K562 (cell line): ENCODE measurements around the gene SGSH. TPM values are rescaled to one million over a fixed set of nuclear protein-coding genes. Genes with fewer than 3 reads are reported as not detected.

Experiments used
- ATAC-seq: fragments of 200-7000 bp; cut with Tn5 transposase; 3 replicates; pipeline ENCODE4 v1.9.1; 2020; ENCODE audit warnings: moderate library complexity
- BruUV-seq: library from RNA; stranded (reverse); fragments of 400-500 nt; replicated peaks from 2 replicates; lab custom pipeline; 2021; lab: Mats Ljungman, UMichigan
- CTCF ChIA-PET: fragments of 300-600 bp; formaldehyde crosslinking; extraction: SDS; loops from one replicate; lab custom pipeline; 2021; ENCODE audit warnings: low intra/inter-chr PET ratio; lab: Yijun Ruan, JAX
- POLR2A ChIA-PET: fragments of 300-600, 350-650 bp; sonication (Branson Sonifier 250); formaldehyde crosslinking; extraction: SDS; loops from one replicate; lab custom pipeline; 2021; ENCODE audit warnings: antibody characterized with exemption, inconsistent platforms; lab: Yijun Ruan, JAX
- DNase-seq, 4 experiments: peaks; one replicate each; pipeline versions ENCODE4 v3.0.0 to v3.0.0-alpha.2; 2011 to 2018; ENCODE audit warnings: low spot score in 3 of 4, mixed read lengths in 3 of 4; ENCODE audit errors: extremely low read depth in 1 of 4
- FAIRE-seq: peaks from 2 replicates; lab custom pipeline; 2011; peaks lifted over from hg19 to GRCh38; lab: Jason Lieb, UNC
- H2AFZ ChIP-seq: 2 replicates; pipeline ENCODE4 v1.6.0; 2011; ENCODE audit warnings: low read depth, low read length, control low read depth, inconsistent platforms
- H3K27ac ChIP-seq: fragments of 200-600 bp; 3 replicates; pipeline ENCODE4 v1.8.0; 2011; ENCODE audit warnings: low read depth, mild to moderate bottlenecking, control low read depth, inconsistent platforms, low read length, moderate library complexity, mixed read lengths; ENCODE audit errors: extremely low read depth
- H3K27me3 ChIP-seq, 2 experiments: fragments of 300-600 bp in 1 of 2; 2 replicates in 1 of 2; 3 replicates in 1 of 2; pipeline versions ENCODE4 v1.6.0 to v1.8.0; 2011; ENCODE audit warnings: inconsistent platforms in 2 of 2, low read length in 2 of 2, mild to moderate bottlenecking in 1 of 2, mixed read lengths in 1 of 2, moderate library complexity in 1 of 2; ENCODE audit not compliant: control insufficient read depth in 2 of 2, insufficient read depth in 2 of 2
- H3K36me3 ChIP-seq: fragments of 300-600 bp; 3 replicates; pipeline ENCODE4 v1.8.0; 2011; ENCODE audit warnings: mild to moderate bottlenecking, low read length, inconsistent platforms; ENCODE audit not compliant: control insufficient read depth, insufficient read depth
- H3K4me1 ChIP-seq, 2 experiments: fragments of 200-600 bp in 1 of 2; replicated peaks in 1 of 2; 2 replicates in 1 of 2; 3 replicates in 1 of 2; pipeline versions ENCODE4 v1.5.1 to v1.8.0; 2011; ENCODE audit warnings: inconsistent platforms in 2 of 2, low read length in 2 of 2, mild to moderate bottlenecking in 1 of 2, mixed read lengths in 1 of 2, moderate library complexity in 1 of 2; ENCODE audit not compliant: control insufficient read depth in 2 of 2, insufficient read depth in 2 of 2
- H3K4me2 ChIP-seq: 2 replicates; pipeline ENCODE4 v1.6.1; 2011; ENCODE audit warnings: low read length, control low read depth, inconsistent platforms, mixed read lengths; ENCODE audit not compliant: insufficient read depth
- H3K4me3 ChIP-seq: fragments of 200-600 bp; sonication (generic), shearing (Covaris generic); 2 replicates; pipeline ENCODE4 v1.5.1; 2016; ENCODE audit warnings: control low read depth, inconsistent platforms
- H3K79me2 ChIP-seq: fragments of 200-600 bp; 3 replicates; pipeline ENCODE4 v1.8.0; 2011; ENCODE audit warnings: low read length, inconsistent platforms; ENCODE audit not compliant: control insufficient read depth, insufficient read depth
- H3K9ac ChIP-seq, 2 experiments: 2 replicates each; pipeline versions ENCODE4 v1.6.0 to v1.6.1; 2011; ENCODE audit warnings: low read depth in 2 of 2, low read length in 2 of 2, control low read depth in 1 of 2, inconsistent platforms in 1 of 2, mild to moderate bottlenecking in 1 of 2, mixed read lengths in 1 of 2; ENCODE audit not compliant: insufficient read depth in 1 of 2
- H3K9me1 ChIP-seq: one replicate; pipeline ENCODE4 v1.6.0; 2011; ENCODE audit warnings: inconsistent platforms, mild to moderate bottlenecking, low read length, moderate library complexity; ENCODE audit not compliant: control insufficient read depth, insufficient read depth
- H3K9me3 ChIP-seq: replicated peaks from 2 replicates; pipeline ENCODE4 v1.5.1; 2011; ENCODE audit warnings: low read depth, low read length, inconsistent platforms; ENCODE audit not compliant: control insufficient read depth, insufficient read depth
- H4K20me1 ChIP-seq: replicated peaks from 2 replicates; pipeline ENCODE4 v1.6.1; 2011; ENCODE audit warnings: low read length, inconsistent platforms, mixed read lengths; ENCODE audit not compliant: control insufficient read depth, insufficient read depth
- CEBPB ChIP-seq: fragments of 450-650 bp; IDR thresholded peaks from 2 replicates; pipeline ENCODE4 v1.6.1; 2016; ENCODE audit warnings: missing genetic modification characterization, missing compliant biosample characterization
- CEBPG ChIP-seq, 3 experiments: fragments of 200-800 bp in 1 of 3; sonication (Bioruptor generic) in 1 of 3; sonication (generic) in 1 of 3; formaldehyde crosslinking in 1 of 3; IDR thresholded peaks in 2 of 3; conservative IDR thresholded peaks in 1 of 3; 2 replicates each; pipeline versions ENCODE4 v1.6.1 to v1.8.0; 2016 to 2022; ENCODE audit warnings: missing compliant biosample characterization in 2 of 3, missing genetic modification characterization in 2 of 3, mild to moderate bottlenecking in 1 of 3, missing genetic modification reagents in 1 of 3
- HDGF ChIP-seq: fragments of 450-650 bp; IDR thresholded peaks from 2 replicates; pipeline ENCODE4 v1.6.1; 2016
- NFIC ChIP-seq: fragments of 450-650 bp; IDR thresholded peaks from 2 replicates; pipeline ENCODE4 v1.6.1; 2017; ENCODE audit warnings: mild to moderate bottlenecking, inconsistent platforms
- ZNF57 ChIP-seq: fragments of 450-650 bp; formaldehyde crosslinking; IDR thresholded peaks from 2 replicates; pipeline ENCODE4 v1.4.0; 2020; ENCODE audit warnings: mild to moderate bottlenecking, moderate library complexity
- WGBS: fragments of 100-300 bp; shearing (Covaris generic); methylation state at CpG from one replicate; pipeline ENCODE4 v1.1.6; 2016; ENCODE audit warnings: low coverage, mixed read lengths; ENCODE audit not compliant: insufficient coverage; ENCODE audit errors: missing lambda C conversion rate; 5-methylcytosine and 5-hydroxymethylcytosine counted together
- in situ Hi-C: fragments of 300-500 bp; cut with MboI; formaldehyde crosslinking; loops from 4 replicates; pipeline ENCODE4 v1.15.0; 2018; ENCODE audit warnings: inconsistent platforms, mixed read lengths
- intact Hi-C: fragments of 100-400 bp; cut with micrococcal nuclease; formaldehyde crosslinking; loops from 2 replicates; pipeline ENCODE4 v1.14.2; 2022
- polyA plus RNA-seq, 8 experiments: library from polyadenylated mRNA; depleted of rRNA in 4 of 8; stranded (reverse) in 5 of 8; unstranded in 3 of 8; fragments of >200 nt; fragmentation: Nextera tagmentation in 2 of 8; fragmentation: Illumina TruSeq in 1 of 8; extraction: Ambion mirVana in 2 of 8; extraction: Trizol in 1 of 8; gene quantifications; 2 replicates each; pipeline versions ENCODE4 v1.2.1 to v1.2.3, GENCODE V29; 2011 to 2014; ENCODE audit warnings: inconsistent platforms in 1 of 8, missing spikeins in 1 of 8
- total RNA-seq, 7 experiments: library from RNA; depleted of rRNA in 6 of 7; stranded (reverse); fragments of >200 nt in 6 of 7; fragmentation: Illumina TruSeq in 2 of 7; extraction: Trizol in 2 of 7; gene quantifications; 2 replicates each; pipeline versions ENCODE4 v1.2.1 to v1.2.3, GENCODE V29; 2011 to 2021; ENCODE audit warnings: low replicate concordance in 1 of 7

Gene SGSH
- total and polyA plus RNA-seq, 9 of the 15 experiments (the other 6 are each of a cell fraction or from before 2014, with no cell fraction given) = 0.25 to 15.7 (median 4.9) TPM

DNA sequence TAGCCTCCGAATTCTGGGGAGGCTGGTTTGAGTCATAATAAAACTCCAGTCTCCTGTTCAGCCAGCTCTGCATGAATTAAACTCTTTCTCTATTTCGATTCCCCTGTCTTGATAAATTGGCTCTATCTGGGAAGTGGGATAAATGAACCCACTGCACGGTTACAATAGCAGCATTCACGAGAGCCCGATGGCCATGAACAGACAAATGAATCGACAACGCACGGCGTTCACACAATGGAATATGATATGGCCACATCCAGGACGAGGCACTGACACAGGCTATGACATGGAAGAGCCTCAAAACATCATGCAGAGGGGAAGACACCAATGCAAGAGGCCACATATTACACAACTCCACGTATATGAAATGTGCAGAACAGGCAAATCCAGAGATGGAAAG, 55.9 kb downstream of the SGSH start:
- no peaks in the 10 kb centered on the region for H3K36me3 ChIP-seq
- H3K9me3 ChIP-seq = no peaks in the 10 kb centered on the region
- BruUV-seq = no TSS peak
- FAIRE-seq (no peak), DNase-seq (no peak), ATAC-seq (no peak)
- in situ Hi-C loops = no loop called here
- ChIA-PET CTCF (no interaction called here), POLR2A (interaction anchor here (0.6 to 2.2 kb wide), 4 partner anchors 18 to 63 kb away, joined by 3 to 8 read pairs (median 4); partner anchors contain the start of gene GAA)
- no peak overlapping the region for H3K9ac ChIP-seq
- peaks cover 20 to 43% of the 10 kb centered on the region in 2 experiments for H3K27me3 ChIP-seq
- no peaks in the 10 kb centered on the region for H3K79me2 ChIP-seq
- no peak overlapping the region for H3K4me3 ChIP-seq
- WGBS = 12% methylated on average over 11 of the region's 11 CpGs
- no peaks in the 10 kb centered on the region for H3K9me1 ChIP-seq
- intact Hi-C loops = no loop called here
- H2AFZ ChIP-seq = no peak overlapping the region
- TF ChIP-seq HDGF = no peak
- TF ChIP-seq CEBPB (tag) = 0 out of 2 replicates have a peak, but pooled peaks have one; percentile 20
- no peak overlapping the region for H3K4me2 ChIP-seq
- H3K27ac ChIP-seq = no peak overlapping the region
- no peaks in the 10 kb centered on the region for H4K20me1 ChIP-seq
- H3K4me1 ChIP-seq = no peaks in the 10 kb centered on the region; a peak in 2 of 5 replicates

DNA sequence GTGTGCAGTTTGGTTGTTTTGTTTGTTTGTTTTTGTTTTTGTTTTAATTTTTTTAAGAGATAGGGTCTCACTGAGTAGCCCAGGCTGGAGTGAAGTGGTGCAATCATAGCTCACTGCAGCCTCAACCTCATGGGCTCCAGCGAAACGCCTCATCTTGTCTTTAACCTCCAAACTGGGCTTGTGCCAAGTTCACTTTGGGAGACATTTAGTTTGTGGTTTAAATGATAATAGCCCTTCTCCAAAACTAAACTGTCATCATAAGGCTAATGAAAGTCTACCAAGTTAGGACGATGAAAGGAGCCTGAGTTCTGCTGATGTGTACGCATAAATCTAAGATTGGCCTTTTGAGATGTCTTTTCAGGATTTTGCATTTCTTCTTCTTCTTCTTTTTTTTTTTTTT, 56.8 kb downstream of the SGSH start:
- no peak overlapping the region for H3K27ac ChIP-seq

More for the DNA sequence above, 56.8 kb downstream of the SGSH start:
- ATAC-seq (no peak), DNase-seq (no peak), FAIRE-seq (no peak)
- Histone ChIP-seq H2AFZ (no peak overlapping the region), H3K9me1 (no peaks in the 10 kb centered on the region), H3K9ac (no peak overlapping the region), H3K27me3 (peaks cover 20 to 34% of the 10 kb centered on the region in 2 experiments), H3K4me1 (no peaks in the 10 kb centered on the region; a peak in 1 of 5 replicates), H3K79me2 (no peaks in the 10 kb centered on the region), H3K4me3 (no peak overlapping the region), H3K4me2 (no peak overlapping the region), H3K36me3 (no peaks in the 10 kb centered on the region), H4K20me1 (no peaks in the 10 kb centered on the region), H3K9me3 (no peaks in the 10 kb centered on the region)
- TF ChIP-seq NFIC (0 out of 2 replicates have a peak, but pooled peaks have one; percentile 53), CEBPG (CRISPR knock-in tag; IDR thresholded peaks at IDR 0.05) (no peak), CEBPG (tag; conservative IDR thresholded peaks at IDR 0.05 in 1 of 2, IDR thresholded peaks at IDR 0.05 in 1 of 2) (no peak), ZNF57 (CRISPR knock-in tag) (no peak)
- intact Hi-C loops = no loop called here
- WGBS = 5% methylated on average over 4 of the region's 4 CpGs
- in situ Hi-C loops = no loop called here
- POLR2A ChIA-PET = interaction anchor here (0.9 to 2.2 kb wide), 2 partner anchors 16 to 18 kb away, joined by 5 to 8 read pairs; partner anchors contain the start of gene EIF4A3
- BruUV-seq = no TSS peak
- CTCF ChIA-PET = no interaction called here
